H1 (cell line): ENCODE measurements around the gene GPR21. TPM values are rescaled to one million over a fixed set of nuclear protein-coding genes. Genes with fewer than 3 reads are reported as not detected.

ENCODE experiments used
- CTCF ChIA-PET: fragments of 300-600 bp; sonication (Branson Sonifier 250); formaldehyde crosslinking; loops from one replicate; lab custom pipeline; 2021; ENCODE audit not compliant: partially characterized antibody; lab: Charles Lee
- POLR2A ChIA-PET: fragments of 300-600 bp; sonication (Branson Sonifier 250); formaldehyde crosslinking; loops from one replicate; lab custom pipeline; 2021; ENCODE audit warnings: inconsistent platforms; ENCODE audit not compliant: partially characterized antibody; lab: Charles Lee
- DNase-seq, 2 experiments: peaks; one replicate each; pipeline versions ENCODE4 v3.0.0 to v3.0.0-alpha.2; 2010 to 2022; ENCODE audit warnings: low spot score in 2 of 2, low read depth in 1 of 2, mixed read lengths in 1 of 2
- FAIRE-seq: peaks from 2 replicates; lab custom pipeline; 2011; peaks lifted over from hg19 to GRCh38; lab: Jason Lieb, UNC
- H2AFZ ChIP-seq: 2 replicates; pipeline ENCODE4 v1.8.1; 2012; ENCODE audit warnings: low read length, inconsistent platforms
- H2AK5ac ChIP-seq: 2 replicates; pipeline ENCODE4 v1.6.1; 2013; ENCODE audit warnings: low read depth, low read length
- H2BK120ac ChIP-seq: replicated peaks from 2 replicates; pipeline ENCODE3; 2013; ENCODE audit warnings: low read depth, low read length, inconsistent platforms
- H2BK12ac ChIP-seq: 2 replicates; pipeline ENCODE4 v1.6.1; 2013; ENCODE audit warnings: low read depth, low read length
- H2BK15ac ChIP-seq: 2 replicates; pipeline ENCODE4 v1.6.1; 2013; ENCODE audit warnings: low read length
- H2BK20ac ChIP-seq: 2 replicates; pipeline ENCODE4 v1.6.1; 2013; ENCODE audit warnings: low read length
- H2BK5ac ChIP-seq: 2 replicates; pipeline ENCODE4 v1.6.1; 2013; ENCODE audit warnings: low read depth, low read length
- H3K14ac ChIP-seq: 2 replicates; pipeline ENCODE4 v1.6.1; 2013; ENCODE audit warnings: inconsistent platforms; ENCODE audit not compliant: insufficient read length
- H3K18ac ChIP-seq: 2 replicates; pipeline ENCODE4 v1.6.1; 2013; ENCODE audit warnings: low read length; ENCODE audit errors: extremely low read depth
- H3K23ac ChIP-seq: 2 replicates; pipeline ENCODE4 v1.6.1; 2013; ENCODE audit warnings: inconsistent platforms; ENCODE audit not compliant: insufficient read length
- H3K23me2 ChIP-seq: 2 replicates; pipeline ENCODE4 v1.6.1; 2013; ENCODE audit warnings: low read depth, low read length
- H3K27ac ChIP-seq: 2 replicates; pipeline ENCODE4 v1.6.1; 2011; ENCODE audit warnings: low read depth, low read length, inconsistent platforms
- H3K27me3 ChIP-seq, 4 experiments: replicated peaks in 1 of 4; 1 replicate in 1 of 4; 2 replicates in 3 of 4; pipeline versions ENCODE4 v1.6.1 to v1.8.1; 2011 to 2013; ENCODE audit warnings: low read length in 3 of 4, mild to moderate bottlenecking in 3 of 4, inconsistent platforms in 2 of 4, mixed read lengths in 2 of 4, moderate library complexity in 1 of 4; ENCODE audit not compliant: control insufficient read depth in 3 of 4, insufficient read depth in 3 of 4; ENCODE audit errors: extremely low read depth in 1 of 4
- H3K36me3 ChIP-seq, 4 experiments: 2 replicates each; pipeline versions ENCODE4 v1.6.1 to v1.8.1; 2011 to 2013; ENCODE audit warnings: mild to moderate bottlenecking in 4 of 4, low read length in 3 of 4, moderate library complexity in 2 of 4, control low read depth in 1 of 4, inconsistent platforms in 1 of 4; ENCODE audit not compliant: insufficient read depth in 4 of 4, control insufficient read depth in 2 of 4
- H3K4ac ChIP-seq: replicated peaks from 2 replicates; pipeline ENCODE3; 2013; ENCODE audit warnings: low read length, low read depth, mixed read lengths, inconsistent platforms; ENCODE audit not compliant: insufficient read length
- H3K4me1 ChIP-seq, 4 experiments: replicated peaks in 1 of 4; 1 replicate in 1 of 4; 2 replicates in 3 of 4; pipeline versions ENCODE4 v1.6.1 to v1.8.1; 2011 to 2013; ENCODE audit warnings: low read length in 3 of 4, inconsistent platforms in 2 of 4, mixed read lengths in 1 of 4; ENCODE audit not compliant: insufficient read depth in 4 of 4, control insufficient read depth in 3 of 4
- H3K4me2 ChIP-seq, 2 experiments: 2 replicates each; pipeline versions ENCODE4 v1.6.1 to v1.8.1; 2011 to 2013; ENCODE audit warnings: low read depth in 2 of 2, low read length in 2 of 2, control low read depth in 1 of 2, inconsistent platforms in 1 of 2, mild to moderate bottlenecking in 1 of 2; ENCODE audit not compliant: insufficient read depth in 1 of 2
- H3K4me3 ChIP-seq, 4 experiments: fragments of 200-600, 300-600 bp in 1 of 4; sonication (generic), shearing (Covaris generic), sonication (Bioruptor Twin) in 1 of 4; 2 replicates each; pipeline versions ENCODE4 v1.5.1 to v1.8.1; 2011 to 2016; ENCODE audit warnings: low read length in 4 of 4, low read depth in 3 of 4, control low read depth in 2 of 4, inconsistent platforms in 2 of 4, mild to moderate bottlenecking in 2 of 4, mixed read lengths in 1 of 4, moderate library complexity in 1 of 4; ENCODE audit not compliant: insufficient read depth in 2 of 4; ENCODE audit errors: extremely low read depth in 1 of 4
- H3K56ac ChIP-seq: replicated peaks from 2 replicates; pipeline ENCODE3; 2013; ENCODE audit warnings: low read depth, mild to moderate bottlenecking, mixed read lengths, low read length, inconsistent platforms; ENCODE audit not compliant: insufficient read length
- H3K79me1 ChIP-seq: 2 replicates; pipeline ENCODE4 v1.6.1; 2013; ENCODE audit warnings: low read depth, low read length, control low read depth
- H3K79me2 ChIP-seq, 2 experiments: 2 replicates each; pipeline versions ENCODE4 v1.6.1 to v1.8.1; 2012 to 2013; ENCODE audit warnings: low read length in 2 of 2, mild to moderate bottlenecking in 2 of 2, inconsistent platforms in 1 of 2; ENCODE audit not compliant: insufficient read depth in 2 of 2, control insufficient read depth in 1 of 2
- H3K9ac ChIP-seq, 4 experiments: replicated peaks in 1 of 4; 1 replicate in 1 of 4; 2 replicates in 3 of 4; pipeline versions ENCODE4 v1.6.1 to v1.8.1; 2011 to 2013; ENCODE audit warnings: low read depth in 3 of 4, low read length in 3 of 4, control low read depth in 2 of 4, mild to moderate bottlenecking in 2 of 4, moderate library complexity in 2 of 4, inconsistent platforms in 1 of 4; ENCODE audit errors: extremely low read depth in 1 of 4
- H3K9me3 ChIP-seq, 2 experiments: 2 replicates each; pipeline versions ENCODE4 v1.6.1 to v1.8.1; 2012 to 2013; ENCODE audit warnings: mild to moderate bottlenecking in 2 of 2, moderate library complexity in 2 of 2, control low read depth in 1 of 2, inconsistent platforms in 1 of 2, low read depth in 1 of 2, low read length in 1 of 2, mixed read lengths in 1 of 2; ENCODE audit not compliant: insufficient read depth in 2 of 2
- H4K20me1 ChIP-seq, 2 experiments: replicated peaks in 1 of 2; 2 replicates each; pipeline versions ENCODE3 to v1.8.1; 2011 to 2013; ENCODE audit warnings: inconsistent platforms in 2 of 2, low read length in 2 of 2, mild to moderate bottlenecking in 1 of 2; ENCODE audit not compliant: insufficient read depth in 2 of 2, control insufficient read depth in 1 of 2
- H4K5ac ChIP-seq: 2 replicates; pipeline ENCODE4 v1.6.1; 2013; ENCODE audit warnings: low read length, low read depth, mixed read lengths, inconsistent platforms; ENCODE audit not compliant: insufficient read length
- H4K8ac ChIP-seq: 2 replicates; pipeline ENCODE4 v1.8.0; 2013; ENCODE audit warnings: mild to moderate bottlenecking, moderate library complexity, low read length, inconsistent platforms; ENCODE audit not compliant: insufficient read depth; ENCODE audit errors: extremely low read depth
- H4K91ac ChIP-seq: replicated peaks from 2 replicates; pipeline ENCODE3; 2013; ENCODE audit warnings: low read length, mixed read lengths, inconsistent platforms; ENCODE audit not compliant: insufficient read length
- EZH2 ChIP-seq: fragments of 200-600 bp; sonication (generic); IDR thresholded peaks from 2 replicates; pipeline ENCODE4 v1.7.1; 2012; ENCODE audit warnings: low read depth, mild to moderate bottlenecking, moderate library complexity, low read length, inconsistent platforms; ENCODE audit not compliant: severe bottlenecking
- RFX5 ChIP-seq: IDR thresholded peaks from 2 replicates; pipeline ENCODE4 v1.6.1; 2011; ENCODE audit warnings: low read depth, low read length, improper control_type of control experiment, borderline replicate concordance
- SAP30 ChIP-seq: fragments of 300-600 bp; sonication (generic); IDR thresholded peaks from 2 replicates; pipeline ENCODE4 v1.7.1; 2012; ENCODE audit warnings: low read length, moderate library complexity, mild to moderate bottlenecking, inconsistent platforms; ENCODE audit not compliant: insufficient read depth, insufficient replicate concordance
- SIN3A ChIP-seq, 2 experiments: IDR thresholded peaks in 1 of 2; conservative IDR thresholded peaks in 1 of 2; 2 replicates each; pipeline ENCODE4 v1.6.1; 2011 to 2012; ENCODE audit warnings: low read length in 2 of 2, improper control_type of control experiment in 1 of 2, low read depth in 1 of 2, mild to moderate bottlenecking in 1 of 2
- WGBS, 2 experiments: shearing (Covaris generic) in 1 of 2; methylation state at CpG; one replicate each; pipeline versions ENCODE4 v1.1.6 to v1.1.7; 2013 to 2015; ENCODE audit warnings: low lambda C conversion rate in 2 of 2, mixed read lengths in 2 of 2, inconsistent platforms in 1 of 2, low coverage in 1 of 2, missing lambda C conversion rate in 1 of 2; ENCODE audit not compliant: insufficient replicate concordance in 2 of 2, insufficient coverage in 1 of 2, insufficient read length in 1 of 2; ENCODE audit errors: extremely low coverage in 1 of 2, missing lambda C conversion rate in 1 of 2; 5-methylcytosine and 5-hydroxymethylcytosine counted together
- polyA plus RNA-seq, 7 experiments: library from polyadenylated mRNA; depleted of rRNA in 3 of 7; stranded (reverse) in 5 of 7; unstranded in 2 of 7; fragments of >200 nt in 5 of 7; fragments of 200-250 nt in 2 of 7; gene quantifications; 1 replicate in 5 of 7; 2 replicates in 1 of 7; 4 replicates in 1 of 7; pipeline versions ENCODE4 v1.2.1 to v1.2.3, GENCODE V29; 2011 to 2013; ENCODE audit warnings: missing spikeins in 2 of 7, mixed read lengths in 2 of 7
- total RNA-seq: library from RNA; stranded (reverse); fragmentation: NEBNext Ultra II Directional; extraction: Animal tissue kit (Norgen Biotek cat#: 25700); gene quantifications from 2 replicates; pipeline ENCODE4 v1.2.1, GENCODE V29; 2021

GPR21 gene
- total and polyA plus RNA-seq, 2 of the 8 experiments (the other 6 are each of a cell fraction or from before 2014, with no cell fraction given), result 0.58 to 0.71 TPM

DNA sequence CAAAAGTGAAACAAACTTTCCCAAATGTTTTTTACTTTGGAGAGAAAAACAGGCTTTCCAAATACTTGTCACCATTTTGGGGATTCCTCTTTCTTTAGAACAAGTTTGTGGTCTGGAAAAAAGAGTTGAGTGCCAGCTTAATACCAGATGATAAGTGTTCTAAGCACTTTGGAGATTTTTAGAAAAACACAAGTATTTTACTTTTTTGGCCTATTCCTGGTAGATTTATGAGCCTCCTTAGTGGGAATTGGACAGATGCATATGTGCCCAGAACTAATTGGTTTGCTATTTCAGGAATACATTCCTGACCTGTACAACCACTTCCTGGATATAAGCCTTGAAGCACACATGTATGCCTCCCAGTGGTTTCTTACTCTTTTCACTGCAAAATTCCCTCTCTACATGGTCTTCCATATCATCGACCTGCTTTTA is 40.5 kb downstream of the GPR21 start:
- Histone ChIP-seq H3K9ac (no peak overlapping the region), H4K20me1 (no peaks in the 10 kb centered on the region), H3K14ac (no peak overlapping the region), H3K23ac (no peak overlapping the region), H3K4me2 (peak overlapping the region in 1 of 2 experiments; percentile 63; a peak in 1 of 4 replicates), H3K56ac (no peak overlapping the region), H4K5ac (no peak overlapping the region), H3K36me3 (peaks cover 0 to 35% (median 4%) of the 10 kb centered on the region in 4 experiments; a peak in 4 of 8 replicates), H3K79me2 (no peaks in the 10 kb centered on the region), H2BK20ac (no peak overlapping the region), H3K18ac (no peak overlapping the region), H2BK5ac (no peak overlapping the region), H2AK5ac (no peak overlapping the region), H3K4ac (no peak overlapping the region), H3K4me3 (peak overlapping the region in 1 of 4 experiments; percentile 37; a peak in 1 of 8 replicates), H3K27ac (no peak overlapping the region), H3K23me2 (no peaks in the 10 kb centered on the region), H3K4me1 (peaks cover 6 to 27% (median 17%) of the 10 kb centered on the region in 4 experiments; a peak in 6 of 7 replicates), H2AFZ (no peak overlapping the region), H2BK15ac (no peak overlapping the region), H2BK12ac (no peak overlapping the region)
- 83% methylated on average over 1 of the region's 1 CpG; no CpG with 5 or more reads in 1 of the 2 experiments for WGBS, 2 experiments
- FAIRE-seq, result no peak
- POLR2A ChIA-PET, result interaction anchor here (1.0 to 1.5 kb wide), 4 partner anchors 26 to 169 kb away, joined by 3 to 5 read pairs (median 4); partner anchors contain the start of genes RABGAP1 and RC3H2
- no peak for TF ChIP-seq SIN3A (conservative IDR thresholded peaks at IDR 0.05 in 1 of 2, IDR thresholded peaks at IDR 0.05 in 1 of 2; ENCODE audit: low read depth in 1 of 2, low read length in 2 of 2)
- TF ChIP-seq RFX5, result no peak
- TF ChIP-seq EZH2, result no peak
- no peak for TF ChIP-seq SAP30
- TF ChIP-seq, all 59 proteins: peak for 0
- H4K8ac ChIP-seq, result no peak overlapping the region
- no peak for DNase-seq
- H3K79me1 ChIP-seq, result no peaks in the 10 kb centered on the region; the same call in 1 of the 2 replicates
- no peaks in the 10 kb centered on the region for H3K9me3 ChIP-seq
- no peak overlapping the region for H4K91ac ChIP-seq
- H3K27me3 ChIP-seq, result no peaks in the 10 kb centered on the region
- CTCF ChIA-PET, result interaction anchor here (0.8 to 1.9 kb wide), 6 partner anchors 10 to 276 kb away, joined by 3 to 6 read pairs (median 3); no protein-coding TSS in a partner anchor
- no peak overlapping the region for H2BK120ac ChIP-seq
